SH-SY5Y (cell line): ENCODE data around the gene TTLL9.

Experiments
- GATA2 ChIP-seq: IDR thresholded peaks from 2 replicates; pipeline ENCODE4 v1.6.1; 2011; ENCODE audit warnings: mild to moderate bottlenecking, low read depth, low read length
- GATA3 ChIP-seq: IDR thresholded peaks from 2 replicates; pipeline ENCODE4 v1.6.1; 2011; ENCODE audit warnings: low read depth, mild to moderate bottlenecking, low read length, moderate library complexity

DNA sequence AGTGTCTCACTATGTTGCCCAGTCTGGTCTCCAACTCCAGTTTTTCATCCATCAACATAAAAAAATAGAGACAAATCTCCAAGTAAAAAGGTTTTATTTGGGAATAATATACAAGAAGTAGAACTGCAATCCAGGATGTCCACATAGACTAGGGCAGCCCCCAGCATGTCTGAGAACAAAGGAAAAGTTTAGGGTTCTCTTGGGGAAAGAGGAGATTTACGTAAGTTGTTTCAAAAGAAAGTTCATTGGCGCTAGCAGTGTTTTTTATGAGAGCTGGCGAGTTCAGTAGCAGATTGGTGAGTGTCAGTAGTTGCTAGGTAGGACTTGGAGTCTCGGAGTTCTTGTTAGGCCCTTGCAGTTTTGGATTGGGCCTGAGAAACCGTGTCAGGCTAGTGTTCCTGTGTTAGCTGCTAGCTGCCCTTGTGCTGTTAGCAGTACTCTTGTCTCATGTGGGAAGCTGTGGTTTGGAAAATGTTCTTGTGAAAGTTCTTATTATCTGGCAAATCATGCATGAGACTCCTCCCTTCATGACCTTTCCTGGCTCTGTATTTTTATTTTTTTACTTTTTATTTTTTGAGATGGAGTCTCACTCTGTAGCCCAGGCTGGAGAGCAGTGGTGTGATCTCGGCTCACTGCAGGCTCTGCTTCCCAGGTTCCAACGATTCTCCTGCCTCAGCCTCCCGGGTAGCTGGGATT is 24.7 kb downstream of the TTLL9 start:
- TF ChIP-seq GATA2 (no peak), GATA3 (no peak)
